ENCODE data around the gene RASA1. TPM values are rescaled to one million over a fixed set of nuclear protein-coding genes. Genes with fewer than 3 reads are reported as not detected.

RASA1 gene
- total and polyA plus RNA-seq, 2 experiments from 2014 or later: 9.3 to 35.0 TPM

- TF ChIP-seq ZNF462 (CRISPR knock-in tag; IDR thresholded peaks at IDR 0.05) (no peak), POLR2AphosphoS5 (IDR thresholded peaks at IDR 0.05; ENCODE audit: low read depth) (no peak), ZNF114 (CRISPR knock-in tag; IDR thresholded peaks at IDR 0.05) (no peak), CTCF (conservative IDR thresholded peaks at IDR 0.05; ENCODE audit: low read depth in 2 of 2) (no peak), EZH2phosphoT487 (IDR thresholded peaks at IDR 0.05; ENCODE audit: unreplicated experiment) (no peak), CREB1 (CRISPR knock-in tag; IDR thresholded peaks at IDR 0.05; ENCODE audit: low read depth) (no peak), NANOG (IDR thresholded peaks at IDR 0.05; ENCODE audit: borderline replicate concordance) (no peak)
Observed at GRCh38 chr5:87413343-87413645, 145.6 kb downstream of the RASA1 start (continued).

GRCh38 chr5:87418506-87418905 lies 150.8 kb downstream of the RASA1 start:
- Mint-ChIP-seq H3K4me3 (no peak overlapping the region), H3K27ac (no peak overlapping the region), H3K9me3 (no peaks in the 10 kb centered on the region), H3K27me3 (ENCODE audit: insufficient read depth, low read depth, poor library complexity) (no peaks in the 10 kb centered on the region), H3K36me3 (ENCODE audit: low read depth) (no peaks in the 10 kb centered on the region), H3K4me1 (no peaks in the 10 kb centered on the region)
- H3K27me3 ChIP-seq (ENCODE audit: insufficient read depth): no peaks in the 10 kb centered on the region
- H4K20me1 ChIP-seq (replicated peaks; ENCODE audit: insufficient read depth): no peaks in the 10 kb centered on the region
- H3F3A ChIP-seq (replicated peaks; ENCODE audit: low read depth): no peaks in the 10 kb centered on the region
- ATAC-seq (no peak), DNase-seq (ENCODE audit: low spot score) (no peak)
- H3K27ac ChIP-seq (ENCODE audit: low read depth): no peak overlapping the region
- no peak overlapping the region for H3K4me2 ChIP-seq
- H3K79me2 ChIP-seq (replicated peaks; ENCODE audit: insufficient read depth): no peaks in the 10 kb centered on the region
- H3K36me3 ChIP-seq (ENCODE audit: insufficient read depth): no peaks in the 10 kb centered on the region
- no peak overlapping the region for H3K4me3 ChIP-seq
- H2AFZ ChIP-seq: no peak overlapping the region
- H3K4me1 ChIP-seq (ENCODE audit: insufficient read depth): no peaks in the 10 kb centered on the region
- no peaks in the 10 kb centered on the region for H3K9me2 ChIP-seq (ENCODE audit: insufficient read depth)
- TF ChIP-seq EZH2 (IDR thresholded peaks at IDR 0.05; ENCODE audit: low read depth, unreplicated experiment): no peak
- TF ChIP-seq STAT1 (IDR thresholded peaks at IDR 0.05; ENCODE audit: unreplicated experiment): no peak
- TF ChIP-seq NANOG (IDR thresholded peaks at IDR 0.05; ENCODE audit: borderline replicate concordance): no peak
- no peak for TF ChIP-seq REST (IDR thresholded peaks at IDR 0.05; ENCODE audit: unreplicated experiment)
- no peak for TF ChIP-seq ZNF331 (CRISPR knock-in tag; IDR thresholded peaks at IDR 0.05; ENCODE audit: low read depth)
- no peak for TF ChIP-seq CTCF (conservative IDR thresholded peaks at IDR 0.05; ENCODE audit: low read depth in 2 of 2)
- TF ChIP-seq EZH2phosphoT487 (IDR thresholded peaks at IDR 0.05; ENCODE audit: unreplicated experiment): no peak
- TF ChIP-seq ZNF114 (CRISPR knock-in tag; IDR thresholded peaks at IDR 0.05): no peak
